Medulla oblongata (tissue), 1 donor: ENCODE measurements around the gene WDPCP.
"Not testable (repeated sequence)": the region's sequence is repeated elsewhere in the genome, so short reads cannot be mapped to it uniquely, and the experiment has no call there.

Source experiments
- DNase-seq: peaks from one replicate; pipeline ENCODE4 v3.0.0-alpha.2; 2015; ENCODE audit errors: extremely low spot score

The WDPCP gene

GRCh38 chr2:63590626-63591408, 2.5 kb upstream of the WDPCP start:
- peak; percentile 23 for DNase-seq

GRCh38 chr2:63589148-63589958, 1.1 kb upstream of the WDPCP start:
- no peak for DNase-seq

- no peak for DNase-seq
Measured at GRCh38 chr2:63587814-63588384, 378 bp downstream of the WDPCP start.

GRCh38 chr2:63582873-63583272, 5.4 kb downstream of the WDPCP start:
- DNase-seq = no peak

- DNase-seq = peak; percentile 28
Measured at GRCh38 chr2:63581298-63581961, 6.8 kb downstream of the WDPCP start.

GRCh38 chr2:63580651-63581297, 7.5 kb downstream of the WDPCP start:
- DNase-seq = no peak

GRCh38 chr2:63578767-63579166, 9.5 kb downstream of the WDPCP start:
- no peak for DNase-seq

- DNase-seq = no peak
Measured at GRCh38 chr2:63576546-63576945, 11.7 kb downstream of the WDPCP start.

GRCh38 chr2:63573726-63574345, 14.4 kb downstream of the WDPCP start:
- DNase-seq = not testable (repeated sequence)

- not testable (repeated sequence) for DNase-seq
Measured at GRCh38 chr2:63573026-63573425, 15.3 kb downstream of the WDPCP start.

GRCh38 chr2:63572001-63572400, 16.3 kb downstream of the WDPCP start:
- DNase-seq = no peak

GRCh38 chr2:63571291-63571690, 17.0 kb downstream of the WDPCP start:
- no peak for DNase-seq

- DNase-seq = no peak
Measured at GRCh38 chr2:63569740-63570139, 18.5 kb downstream of the WDPCP start.

- DNase-seq = no peak
Measured at GRCh38 chr2:63562751-63563150, 25.5 kb downstream of the WDPCP start.

- DNase-seq = not testable (repeated sequence)
Measured at GRCh38 chr2:63558922-63559321, 29.4 kb downstream of the WDPCP start.

GRCh38 chr2:63557819-63558218, 30.5 kb downstream of the WDPCP start:
- DNase-seq = not testable (repeated sequence)

- no peak for DNase-seq
Measured at GRCh38 chr2:63555931-63556330, 32.3 kb downstream of the WDPCP start.

- DNase-seq = no peak
Measured at GRCh38 chr2:63555299-63555698, 33.0 kb downstream of the WDPCP start.

- DNase-seq = no peak
Measured at GRCh38 chr2:63553049-63553448, 35.2 kb downstream of the WDPCP start.

GRCh38 chr2:63545023-63545422, 43.3 kb downstream of the WDPCP start:
- no peak for DNase-seq

- DNase-seq = no peak
Measured at GRCh38 chr2:63544017-63544627, 44.2 kb downstream of the WDPCP start.
